HepG2 (cell line): Measurements from ENCODE around the gene VAPB. TPM values are rescaled to one million over a fixed set of nuclear protein-coding genes. Genes with fewer than 3 reads are reported as not detected.

Experiments
- ATAC-seq: fragments of 200-7000 bp; cut with Tn5 transposase; 3 replicates; pipeline ENCODE4 v1.9.1; 2020; ENCODE audit warnings: mild to moderate bottlenecking, moderate library complexity
- BruUV-seq: library from RNA; stranded (reverse); fragments of 400-500 nt; replicated peaks from 2 replicates; lab custom pipeline; 2021; lab: Mats Ljungman, UMichigan
- CTCF ChIA-PET: fragments of 300-600 bp; formaldehyde crosslinking; extraction: SDS; loops from one replicate; lab custom pipeline; 2021; ENCODE audit warnings: low total read pairs, inconsistent platforms, low intra/inter-chr PET ratio; lab: Yijun Ruan, JAX
- POLR2A ChIA-PET: fragments of 350-600 bp; sonication (Branson Sonifier 250); formaldehyde crosslinking; loops from one replicate; lab custom pipeline; 2020; ENCODE audit warnings: antibody characterized with exemption, inconsistent platforms; lab: Yijun Ruan, JAX
- DNase-seq: peaks from one replicate; pipeline ENCODE4 v3.0.0-alpha.2; 2015; ENCODE audit warnings: low spot score
- FAIRE-seq: peaks from 3 replicates; lab custom pipeline; 2011; peaks lifted over from hg19 to GRCh38; lab: Jason Lieb, UNC
- H2AFZ ChIP-seq: one replicate; pipeline ENCODE4 v1.6.1; 2011; ENCODE audit warnings: low read length, inconsistent platforms
- H3K27ac ChIP-seq: fragments of 300-600 bp; 3 replicates; pipeline ENCODE4 v1.8.0; 2011; ENCODE audit warnings: mixed run types, mild to moderate bottlenecking, mixed read lengths, low read length, inconsistent platforms; ENCODE audit not compliant: insufficient read depth; ENCODE audit errors: extremely low read length
- H3K27me3 ChIP-seq, 2 experiments: fragments of 200-600 bp in 1 of 2; 2 replicates in 1 of 2; 3 replicates in 1 of 2; pipeline versions ENCODE4 v1.6.0 to v1.8.0; 2011; ENCODE audit warnings: low read length in 2 of 2, mild to moderate bottlenecking in 2 of 2, moderate library complexity in 2 of 2, inconsistent platforms in 1 of 2; ENCODE audit not compliant: insufficient read depth in 2 of 2, control insufficient read depth in 1 of 2
- H3K36me3 ChIP-seq, 2 experiments: fragments of 200-600 bp in 1 of 2; replicated peaks in 1 of 2; 2 replicates in 1 of 2; 3 replicates in 1 of 2; pipeline versions ENCODE4 v1.5.1 to v1.8.0; 2011; ENCODE audit warnings: low read length in 2 of 2, inconsistent platforms in 1 of 2; ENCODE audit not compliant: insufficient read depth in 2 of 2, control insufficient read depth in 1 of 2
- H3K4me1 ChIP-seq: 2 replicates; pipeline ENCODE4 v1.5.1; 2012; ENCODE audit warnings: low read length, inconsistent platforms; ENCODE audit not compliant: insufficient read depth
- H3K4me2 ChIP-seq: 2 replicates; pipeline ENCODE4 v1.6.0; 2011; ENCODE audit warnings: low read depth, low read length, inconsistent platforms
- H3K4me3 ChIP-seq, 3 experiments: fragments of 200-600 bp in 1 of 3; sonication (generic), shearing (Covaris generic) in 1 of 3; replicated peaks in 1 of 3; 2 replicates each; pipeline ENCODE4 v1.5.1; 2011 to 2016; ENCODE audit warnings: low read length in 3 of 3, inconsistent platforms in 2 of 3, low read depth in 2 of 3, mild to moderate bottlenecking in 2 of 3, control low read depth in 1 of 3, mixed read lengths in 1 of 3; ENCODE audit not compliant: insufficient read depth in 1 of 3
- H3K79me2 ChIP-seq: one replicate; pipeline ENCODE4 v1.6.1; 2011; ENCODE audit warnings: low read length, inconsistent platforms; ENCODE audit not compliant: insufficient read depth
- H3K9ac ChIP-seq: 2 replicates; pipeline ENCODE4 v1.6.0; 2011; ENCODE audit warnings: mild to moderate bottlenecking, low read depth, low read length, inconsistent platforms; ENCODE audit not compliant: insufficient read depth
- H3K9me3 ChIP-seq: 2 replicates; pipeline ENCODE4 v1.5.1; 2012; ENCODE audit warnings: mild to moderate bottlenecking, low read length
- H4K20me1 ChIP-seq: 2 replicates; pipeline ENCODE4 v1.6.0; 2011; ENCODE audit warnings: inconsistent platforms, mild to moderate bottlenecking, low read length, moderate library complexity; ENCODE audit not compliant: insufficient read depth
- AGO2 ChIP-seq: fragments of 200-400 bp; formaldehyde crosslinking; optimal IDR thresholded peaks from 2 replicates; pipeline ENCODE3; 2017; ENCODE audit warnings: mild to moderate bottlenecking, low read depth, low read length, moderate library complexity
- BRCA1 ChIP-seq: sonication (generic); formaldehyde crosslinking; IDR thresholded peaks from 2 replicates; pipeline ENCODE4 v1.4.0; 2020; ENCODE audit warnings: missing genetic modification reagents
- FOXP1 ChIP-seq, 2 experiments: fragments of 450-650 bp in 1 of 2; IDR thresholded peaks; 2 replicates each; pipeline ENCODE4 v1.6.1; 2017 to 2018; ENCODE audit warnings: antibody characterized with exemption in 1 of 2
- KLF13 ChIP-seq: sonication (generic); formaldehyde crosslinking; IDR thresholded peaks from 2 replicates; pipeline ENCODE4 v1.4.0; 2020; ENCODE audit warnings: mild to moderate bottlenecking, missing genetic modification reagents
- KLF15 ChIP-seq: sonication (generic); formaldehyde crosslinking; IDR thresholded peaks from 2 replicates; pipeline ENCODE4 v1.8.1; 2023; ENCODE audit warnings: borderline replicate concordance, mild to moderate bottlenecking, inconsistent platforms, missing genetic modification reagents, mixed read lengths
- MAFK ChIP-seq, 2 experiments: IDR thresholded peaks in 1 of 2; conservative IDR thresholded peaks in 1 of 2; 2 replicates each; pipeline ENCODE4 v1.6.1; 2011; ENCODE audit warnings: improper control_type of control experiment in 2 of 2, low read length in 2 of 2
- PLRG1 ChIP-seq: fragments of 450-650 bp; conservative IDR thresholded peaks from 2 replicates; pipeline ENCODE4 v1.6.1; 2016
- TOE1 ChIP-seq: sonication (generic); formaldehyde crosslinking; IDR thresholded peaks from 2 replicates; pipeline ENCODE4 v1.4.0; 2020; ENCODE audit warnings: mild to moderate bottlenecking, missing genetic modification reagents
- ZNF326 ChIP-seq: sonication (generic); formaldehyde crosslinking; IDR thresholded peaks from 2 replicates; pipeline ENCODE4 v1.4.0; 2020; ENCODE audit warnings: missing genetic modification reagents, borderline replicate concordance
- ZNF337 ChIP-seq: sonication (generic); formaldehyde crosslinking; IDR thresholded peaks from 2 replicates; pipeline ENCODE4 v1.5.1; 2020; ENCODE audit warnings: missing genetic modification reagents, low read depth, mild to moderate bottlenecking, borderline replicate concordance
- ZNF367 ChIP-seq: sonication (generic); formaldehyde crosslinking; IDR thresholded peaks from 2 replicates; pipeline ENCODE4 v1.4.0; 2020; ENCODE audit warnings: missing genetic modification reagents, borderline replicate concordance
- ZNF772 ChIP-seq: sonication (generic); formaldehyde crosslinking; IDR thresholded peaks from 2 replicates; pipeline ENCODE4 v1.5.0; 2020; ENCODE audit warnings: mild to moderate bottlenecking, missing genetic modification reagents
- ZNF773 ChIP-seq: sonication (generic); formaldehyde crosslinking; IDR thresholded peaks from 2 replicates; pipeline ENCODE4 v1.4.0; 2020; ENCODE audit warnings: missing genetic modification reagents, borderline replicate concordance
- ZNF841 ChIP-seq: sonication (generic); formaldehyde crosslinking; IDR thresholded peaks from 2 replicates; pipeline ENCODE4 v1.8.1; 2023; ENCODE audit warnings: missing genetic modification reagents, borderline replicate concordance
- WGBS: methylation state at CpG from one replicate; pipeline ENCODE4 v1.1.6; 2017; ENCODE audit warnings: low lambda C conversion rate; 5-methylcytosine and 5-hydroxymethylcytosine counted together
- in situ Hi-C: cut with HindIII; loops from 2 replicates; pipeline ENCODE4 v1.10.0; 2017; ENCODE audit warnings: low pct_unique_long_range_greater_than_20kb; ENCODE audit not compliant: extremely low pct_ligation_motif_present
- intact Hi-C: fragments of 100-400 bp; cut with micrococcal nuclease; formaldehyde crosslinking; loops from one replicate; pipeline ENCODE4 v1.10.0; 2022; ENCODE audit not compliant: unreplicated experiment
- polyA plus RNA-seq, 8 experiments: library from polyadenylated mRNA; depleted of rRNA in 3 of 8; stranded (reverse) in 7 of 8; unstranded in 1 of 8; fragments of >200 nt; fragmentation: Illumina TruSeq in 4 of 8; extraction: Trizol in 4 of 8; gene quantifications; 2 replicates each; pipeline versions ENCODE4 v1.2.1 to v1.2.3, GENCODE V29; 2011 to 2016; ENCODE audit warnings: low read depth in 4 of 8, missing spikeins in 1 of 8, mixed read lengths in 1 of 8; ENCODE audit not compliant: insufficient read depth in 1 of 8
- total RNA-seq, 5 experiments: library from RNA; depleted of rRNA; stranded (reverse); fragments of >200 nt; fragmentation: Illumina TruSeq; extraction: Trizol; gene quantifications; 2 replicates each; pipeline ENCODE4 v1.2.3, GENCODE V29; 2016; ENCODE audit warnings: low read depth in 1 of 5
- TF ChIP-seq, protein P1 (sequence below): sonication (generic); formaldehyde crosslinking; IDR thresholded peaks from 2 replicates; pipeline ENCODE4 v1.4.0; 2020; ENCODE audit warnings: missing genetic modification reagents
- TF ChIP-seq, protein P2 (sequence below): sonication (generic); formaldehyde crosslinking; IDR thresholded peaks from 2 replicates; pipeline ENCODE4 v1.4.0; 2020; ENCODE audit warnings: missing genetic modification reagents
- TF ChIP-seq, protein P3 (sequence below): sonication (generic); formaldehyde crosslinking; IDR thresholded peaks from 2 replicates; pipeline ENCODE4 v1.5.0; 2020; ENCODE audit warnings: mild to moderate bottlenecking, missing genetic modification reagents
- TF ChIP-seq, protein P4 (sequence below): IDR thresholded peaks from 2 replicates; pipeline ENCODE4 v1.6.1; 2012; ENCODE audit warnings: inconsistent platforms
- TF ChIP-seq, protein P5 (sequence below): sonication (generic); formaldehyde crosslinking; conservative IDR thresholded peaks from 2 replicates; pipeline ENCODE4 v1.5.0; 2020; ENCODE audit warnings: missing genetic modification reagents

The VAPB gene
- total and polyA plus RNA-seq, 2 of the 13 experiments (the other 11 are each of a cell fraction or from before 2014, with no cell fraction given), result 18.6 to 48.5 TPM

DNA sequence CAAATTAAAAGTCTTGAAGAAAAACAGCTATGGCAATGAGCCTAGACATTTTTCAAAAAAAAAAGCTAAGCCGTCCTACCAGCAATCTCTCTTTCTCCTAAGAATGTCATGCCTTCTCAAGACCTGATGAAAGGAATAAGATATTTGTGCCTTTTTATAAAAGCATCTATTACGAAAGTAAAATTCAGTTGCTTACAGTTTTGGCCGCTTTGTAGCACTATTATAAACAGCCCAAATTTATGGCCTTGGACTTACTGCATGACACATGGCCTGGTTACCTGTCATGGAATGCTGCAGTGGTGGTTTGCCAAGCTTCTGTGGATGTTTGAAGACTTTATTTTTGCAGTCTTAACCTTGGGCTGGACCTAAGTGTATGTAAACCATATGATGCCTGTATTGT lies 22.2 kb upstream of the VAPB start:
- in situ Hi-C loops, result no loop called here
- no peak overlapping the region for H3K27ac ChIP-seq
- ATAC-seq (no peak), DNase-seq (no peak), FAIRE-seq (no peak)
- no peaks in the 10 kb centered on the region for H3K4me1 ChIP-seq
- no peaks in the 10 kb centered on the region for H3K9me3 ChIP-seq
- WGBS, result 98% methylated on average over 3 of the region's 3 CpGs
- no peak overlapping the region for H3K4me2 ChIP-seq
- no peak overlapping the region for H3K9ac ChIP-seq
- peaks cover 1 to 2% of the 10 kb centered on the region in 2 experiments for H3K36me3 ChIP-seq
- no peak overlapping the region for H3K4me3 ChIP-seq
- intact Hi-C loops, result no loop called here
- no TSS peak for BruUV-seq
- H3K79me2 ChIP-seq, result no peaks in the 10 kb centered on the region
- H4K20me1 ChIP-seq, result no peaks in the 10 kb centered on the region
- H3K27me3 ChIP-seq, result no peaks in the 10 kb centered on the region
- ChIA-PET POLR2A (no interaction called here), CTCF (no interaction called here)
- H2AFZ ChIP-seq, result no peak overlapping the region
- TF ChIP-seq ZNF773 (CRISPR knock-in tag) (no peak), ZNF772 (CRISPR knock-in tag) (no peak), TOE1 (no peak), FOXP1 (IDR thresholded peaks at IDR 0.05) (no peak), FOXP1 (CRISPR knock-in tag; IDR thresholded peaks at IDR 0.05) (no peak), KLF15 (no peak), ZNF337 (CRISPR knock-in tag) (no peak), ZNF841 (no peak), MAFK (conservative IDR thresholded peaks at IDR 0.05 in 1 of 2, IDR thresholded peaks at IDR 0.05 in 1 of 2; ENCODE audit: low read length in 2 of 2) (no peak), AGO2 (no peak), ZNF367 (no peak), KLF13 (no peak), PLRG1 (no peak), BRCA1 (no peak), ZNF326 (no peak)
- TF ChIP-seq, protein P1, sequence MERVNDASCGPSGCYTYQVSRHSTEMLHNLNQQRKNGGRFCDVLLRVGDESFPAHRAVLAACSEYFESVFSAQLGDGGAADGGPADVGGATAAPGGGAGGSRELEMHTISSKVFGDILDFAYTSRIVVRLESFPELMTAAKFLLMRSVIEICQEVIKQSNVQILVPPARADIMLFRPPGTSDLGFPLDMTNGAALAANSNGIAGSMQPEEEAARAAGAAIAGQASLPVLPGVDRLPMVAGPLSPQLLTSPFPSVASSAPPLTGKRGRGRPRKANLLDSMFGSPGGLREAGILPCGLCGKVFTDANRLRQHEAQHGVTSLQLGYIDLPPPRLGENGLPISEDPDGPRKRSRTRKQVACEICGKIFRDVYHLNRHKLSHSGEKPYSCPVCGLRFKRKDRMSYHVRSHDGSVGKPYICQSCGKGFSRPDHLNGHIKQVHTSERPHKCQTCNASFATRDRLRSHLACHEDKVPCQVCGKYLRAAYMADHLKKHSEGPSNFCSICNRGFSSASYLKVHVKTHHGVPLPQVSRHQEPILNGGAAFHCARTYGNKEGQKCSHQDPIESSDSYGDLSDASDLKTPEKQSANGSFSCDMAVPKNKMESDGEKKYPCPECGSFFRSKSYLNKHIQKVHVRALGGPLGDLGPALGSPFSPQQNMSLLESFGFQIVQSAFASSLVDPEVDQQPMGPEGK (CRISPR knock-in tag), result no peak
- TF ChIP-seq, protein P2, sequence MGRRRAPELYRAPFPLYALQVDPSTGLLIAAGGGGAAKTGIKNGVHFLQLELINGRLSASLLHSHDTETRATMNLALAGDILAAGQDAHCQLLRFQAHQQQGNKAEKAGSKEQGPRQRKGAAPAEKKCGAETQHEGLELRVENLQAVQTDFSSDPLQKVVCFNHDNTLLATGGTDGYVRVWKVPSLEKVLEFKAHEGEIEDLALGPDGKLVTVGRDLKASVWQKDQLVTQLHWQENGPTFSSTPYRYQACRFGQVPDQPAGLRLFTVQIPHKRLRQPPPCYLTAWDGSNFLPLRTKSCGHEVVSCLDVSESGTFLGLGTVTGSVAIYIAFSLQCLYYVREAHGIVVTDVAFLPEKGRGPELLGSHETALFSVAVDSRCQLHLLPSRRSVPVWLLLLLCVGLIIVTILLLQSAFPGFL (CRISPR knock-in tag), result no peak
- TF ChIP-seq, protein P3, sequence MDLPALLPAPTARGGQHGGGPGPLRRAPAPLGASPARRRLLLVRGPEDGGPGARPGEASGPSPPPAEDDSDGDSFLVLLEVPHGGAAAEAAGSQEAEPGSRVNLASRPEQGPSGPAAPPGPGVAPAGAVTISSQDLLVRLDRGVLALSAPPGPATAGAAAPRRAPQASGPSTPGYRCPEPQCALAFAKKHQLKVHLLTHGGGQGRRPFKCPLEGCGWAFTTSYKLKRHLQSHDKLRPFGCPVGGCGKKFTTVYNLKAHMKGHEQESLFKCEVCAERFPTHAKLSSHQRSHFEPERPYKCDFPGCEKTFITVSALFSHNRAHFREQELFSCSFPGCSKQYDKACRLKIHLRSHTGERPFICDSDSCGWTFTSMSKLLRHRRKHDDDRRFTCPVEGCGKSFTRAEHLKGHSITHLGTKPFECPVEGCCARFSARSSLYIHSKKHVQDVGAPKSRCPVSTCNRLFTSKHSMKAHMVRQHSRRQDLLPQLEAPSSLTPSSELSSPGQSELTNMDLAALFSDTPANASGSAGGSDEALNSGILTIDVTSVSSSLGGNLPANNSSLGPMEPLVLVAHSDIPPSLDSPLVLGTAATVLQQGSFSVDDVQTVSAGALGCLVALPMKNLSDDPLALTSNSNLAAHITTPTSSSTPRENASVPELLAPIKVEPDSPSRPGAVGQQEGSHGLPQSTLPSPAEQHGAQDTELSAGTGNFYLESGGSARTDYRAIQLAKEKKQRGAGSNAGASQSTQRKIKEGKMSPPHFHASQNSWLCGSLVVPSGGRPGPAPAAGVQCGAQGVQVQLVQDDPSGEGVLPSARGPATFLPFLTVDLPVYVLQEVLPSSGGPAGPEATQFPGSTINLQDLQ (CRISPR knock-in tag), result no peak
- TF ChIP-seq, protein P4, sequence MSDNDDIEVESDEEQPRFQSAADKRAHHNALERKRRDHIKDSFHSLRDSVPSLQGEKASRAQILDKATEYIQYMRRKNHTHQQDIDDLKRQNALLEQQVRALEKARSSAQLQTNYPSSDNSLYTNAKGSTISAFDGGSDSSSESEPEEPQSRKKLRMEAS, result no peak
- TF ChIP-seq, protein P5, sequence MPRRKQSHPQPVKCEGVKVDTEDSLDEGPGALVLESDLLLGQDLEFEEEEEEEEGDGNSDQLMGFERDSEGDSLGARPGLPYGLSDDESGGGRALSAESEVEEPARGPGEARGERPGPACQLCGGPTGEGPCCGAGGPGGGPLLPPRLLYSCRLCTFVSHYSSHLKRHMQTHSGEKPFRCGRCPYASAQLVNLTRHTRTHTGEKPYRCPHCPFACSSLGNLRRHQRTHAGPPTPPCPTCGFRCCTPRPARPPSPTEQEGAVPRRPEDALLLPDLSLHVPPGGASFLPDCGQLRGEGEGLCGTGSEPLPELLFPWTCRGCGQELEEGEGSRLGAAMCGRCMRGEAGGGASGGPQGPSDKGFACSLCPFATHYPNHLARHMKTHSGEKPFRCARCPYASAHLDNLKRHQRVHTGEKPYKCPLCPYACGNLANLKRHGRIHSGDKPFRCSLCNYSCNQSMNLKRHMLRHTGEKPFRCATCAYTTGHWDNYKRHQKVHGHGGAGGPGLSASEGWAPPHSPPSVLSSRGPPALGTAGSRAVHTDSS (CRISPR knock-in tag), result no peak
